H9 (cell line): ENCODE results near the gene ATP6V1D. TPM values are rescaled to one million over a fixed set of nuclear protein-coding genes. Genes with fewer than 3 reads are reported as not detected.
"Not testable (repeated sequence)": the region's sequence is repeated elsewhere in the genome, so short reads cannot be mapped to it uniquely, and the experiment has no call there.

ENCODE experiments used
- DNase-seq: peaks from one replicate; pipeline ENCODE4 v3.0.0-alpha.2; 2017
- H2AFZ ChIP-seq: one replicate; pipeline ENCODE4 v1.6.1; 2013; ENCODE audit warnings: mild to moderate bottlenecking, low read length, control low read depth, moderate library complexity
- H2AK5ac ChIP-seq: 2 replicates; pipeline ENCODE4 v1.6.1; 2013; ENCODE audit warnings: low read length, control low read depth, mixed read lengths; ENCODE audit not compliant: insufficient read length
- H2BK120ac ChIP-seq: one replicate; pipeline ENCODE4 v1.6.1; 2013; ENCODE audit warnings: low read depth, mild to moderate bottlenecking, low read length, control low read depth, inconsistent platforms; ENCODE audit not compliant: poor library complexity, severe bottlenecking
- H2BK12ac ChIP-seq: 2 replicates; pipeline ENCODE4 v1.6.1; 2013; ENCODE audit warnings: low read length, control low read depth, mixed read lengths, low read depth; ENCODE audit not compliant: insufficient read length
- H2BK15ac ChIP-seq: 2 replicates; pipeline ENCODE4 v1.6.1; 2013; ENCODE audit warnings: low read depth, low read length, control low read depth
- H2BK20ac ChIP-seq: one replicate; pipeline ENCODE4 v1.6.1; 2013; ENCODE audit warnings: low read depth, mild to moderate bottlenecking, low read length, control low read depth, inconsistent platforms; ENCODE audit not compliant: poor library complexity, severe bottlenecking
- H2BK5ac ChIP-seq: 2 replicates; pipeline ENCODE4 v1.6.1; 2013; ENCODE audit warnings: low read length, control low read depth, mixed read lengths; ENCODE audit not compliant: insufficient read length
- H3K14ac ChIP-seq: 2 replicates; pipeline ENCODE4 v1.6.1; 2013; ENCODE audit warnings: low read length, control low read depth; ENCODE audit not compliant: insufficient read depth
- H3K18ac ChIP-seq: 2 replicates; pipeline ENCODE4 v1.6.1; 2013; ENCODE audit warnings: low read depth, mild to moderate bottlenecking, mixed read lengths, low read length, control low read depth; ENCODE audit not compliant: insufficient read length
- H3K23ac ChIP-seq: 2 replicates; pipeline ENCODE4 v1.6.1; 2013; ENCODE audit warnings: low read length, control low read depth, mixed read lengths, low read depth; ENCODE audit not compliant: insufficient read length
- H3K23me2 ChIP-seq: 2 replicates; pipeline ENCODE4 v1.6.1; 2013; ENCODE audit warnings: low read depth, mild to moderate bottlenecking, mixed read lengths, low read length, control low read depth; ENCODE audit not compliant: insufficient read length, poor library complexity, severe bottlenecking
- H3K27ac ChIP-seq: 2 replicates; pipeline ENCODE4 v1.5.1; 2013; ENCODE audit warnings: low read length, control low read depth, mixed read lengths, low read depth; ENCODE audit not compliant: insufficient read length
- H3K27me3 ChIP-seq: 2 replicates; pipeline ENCODE4 v1.6.1; 2013; ENCODE audit warnings: low read length, control low read depth, inconsistent platforms; ENCODE audit not compliant: insufficient read depth
- H3K4ac ChIP-seq: 2 replicates; pipeline ENCODE4 v1.6.1; 2013; ENCODE audit warnings: low read depth, mild to moderate bottlenecking, control low read depth, inconsistent platforms, low read length, moderate library complexity
- H3K4me1 ChIP-seq: 2 replicates; pipeline ENCODE4 v1.6.1; 2013; ENCODE audit warnings: low read length, control low read depth, inconsistent platforms; ENCODE audit not compliant: insufficient read depth
- H3K4me2 ChIP-seq: 2 replicates; pipeline ENCODE4 v1.6.1; 2013; ENCODE audit warnings: low read length, control low read depth, mixed read lengths; ENCODE audit not compliant: insufficient read length, insufficient read depth
- H3K56ac ChIP-seq: 2 replicates; pipeline ENCODE4 v1.6.1; 2013; ENCODE audit warnings: low read depth, mild to moderate bottlenecking, mixed read lengths, low read length, control low read depth; ENCODE audit not compliant: insufficient read length
- H3K79me1 ChIP-seq: 2 replicates; pipeline ENCODE4 v1.6.1; 2013; ENCODE audit warnings: low read depth, mild to moderate bottlenecking, moderate library complexity, low read length, control low read depth, inconsistent platforms; ENCODE audit not compliant: insufficient read depth, poor library complexity, severe bottlenecking
- H3K79me2 ChIP-seq: 2 replicates; pipeline ENCODE4 v1.6.1; 2013; ENCODE audit warnings: low read length, control low read depth, inconsistent platforms; ENCODE audit not compliant: insufficient read depth
- H3K9ac ChIP-seq: 2 replicates; pipeline ENCODE4 v1.6.1; 2013; ENCODE audit warnings: low read length, control low read depth, mixed read lengths; ENCODE audit not compliant: insufficient read length; ENCODE audit errors: extremely low read depth
- H3K9me3 ChIP-seq: one replicate; pipeline ENCODE4 v1.6.1; 2013; ENCODE audit warnings: low read depth, low read length, inconsistent platforms; ENCODE audit not compliant: control insufficient read depth
- H3T11ph ChIP-seq: one replicate; pipeline ENCODE4 v1.6.1; 2013; ENCODE audit warnings: mild to moderate bottlenecking, low read length, control low read depth, inconsistent platforms
- H4K20me1 ChIP-seq: one replicate; pipeline ENCODE4 v1.6.1; 2013; ENCODE audit not compliant: control insufficient read depth, insufficient read length, insufficient read depth
- H4K5ac ChIP-seq: 2 replicates; pipeline ENCODE4 v1.6.1; 2013; ENCODE audit warnings: low read depth, mild to moderate bottlenecking, mixed read lengths, low read length, control low read depth; ENCODE audit not compliant: insufficient read length
- H4K8ac ChIP-seq: replicated peaks from 2 replicates; pipeline ENCODE4 v1.6.1; 2013; ENCODE audit warnings: low read length, control low read depth, mixed read lengths, low read depth; ENCODE audit not compliant: insufficient read length
- H4K91ac ChIP-seq: 2 replicates; pipeline ENCODE4 v1.6.1; 2013; ENCODE audit warnings: low read depth, mild to moderate bottlenecking, moderate library complexity, mixed read lengths, low read length, control low read depth; ENCODE audit not compliant: insufficient read length
- H3K27ac Mint-ChIP-seq, 3 experiments: 2 replicates in 2 of 3; 3 replicates in 1 of 3; pipeline ENCODE4 v1.8.0; 2020 to 2021; ENCODE audit warnings: mixed read lengths in 3 of 3, mild to moderate bottlenecking in 1 of 3, moderate library complexity in 1 of 3
- H3K27me3 Mint-ChIP-seq: 2 replicates; pipeline ENCODE4 v1.8.0; 2021; ENCODE audit warnings: low read depth, mild to moderate bottlenecking, moderate library complexity, mixed read lengths
- H3K36me3 Mint-ChIP-seq, 3 experiments: 2 replicates in 2 of 3; 3 replicates in 1 of 3; pipeline ENCODE4 v1.8.0; 2020 to 2021; ENCODE audit warnings: low read depth in 3 of 3, mixed read lengths in 3 of 3; ENCODE audit not compliant: insufficient read depth in 1 of 3
- H3K4me1 Mint-ChIP-seq, 2 experiments: 2 replicates each; pipeline ENCODE4 v1.8.0; 2020; ENCODE audit warnings: mixed read lengths in 2 of 2
- H3K4me3 Mint-ChIP-seq, 2 experiments: 2 replicates in 1 of 2; 3 replicates in 1 of 2; pipeline ENCODE4 v1.8.0; 2020 to 2021; ENCODE audit warnings: mild to moderate bottlenecking in 2 of 2, mixed read lengths in 2 of 2, moderate library complexity in 1 of 2
- H3K9me3 Mint-ChIP-seq, 2 experiments: 2 replicates in 1 of 2; 3 replicates in 1 of 2; pipeline ENCODE4 v1.8.0; 2020; ENCODE audit warnings: mild to moderate bottlenecking in 2 of 2, mixed read lengths in 2 of 2, moderate library complexity in 1 of 2
- WGBS: extraction: QIAGEN DNeasy Blood & Tissue Kit; methylation state at CpG from one replicate; pipeline ENCODE4 v1.1.7; 2013; ENCODE audit warnings: missing lambda C conversion rate, low lambda C conversion rate, mixed read lengths; ENCODE audit not compliant: insufficient read length; ENCODE audit errors: extremely low coverage; 5-methylcytosine and 5-hydroxymethylcytosine counted together
- total RNA-seq: library from RNA; stranded (reverse); gene quantifications from 2 replicates; pipeline ENCODE4 v1.2.1, GENCODE V29; 2021

ATP6V1D gene
- total RNA-seq, 1 experiment from 2014 or later, result 85.7 TPM

DNA sequence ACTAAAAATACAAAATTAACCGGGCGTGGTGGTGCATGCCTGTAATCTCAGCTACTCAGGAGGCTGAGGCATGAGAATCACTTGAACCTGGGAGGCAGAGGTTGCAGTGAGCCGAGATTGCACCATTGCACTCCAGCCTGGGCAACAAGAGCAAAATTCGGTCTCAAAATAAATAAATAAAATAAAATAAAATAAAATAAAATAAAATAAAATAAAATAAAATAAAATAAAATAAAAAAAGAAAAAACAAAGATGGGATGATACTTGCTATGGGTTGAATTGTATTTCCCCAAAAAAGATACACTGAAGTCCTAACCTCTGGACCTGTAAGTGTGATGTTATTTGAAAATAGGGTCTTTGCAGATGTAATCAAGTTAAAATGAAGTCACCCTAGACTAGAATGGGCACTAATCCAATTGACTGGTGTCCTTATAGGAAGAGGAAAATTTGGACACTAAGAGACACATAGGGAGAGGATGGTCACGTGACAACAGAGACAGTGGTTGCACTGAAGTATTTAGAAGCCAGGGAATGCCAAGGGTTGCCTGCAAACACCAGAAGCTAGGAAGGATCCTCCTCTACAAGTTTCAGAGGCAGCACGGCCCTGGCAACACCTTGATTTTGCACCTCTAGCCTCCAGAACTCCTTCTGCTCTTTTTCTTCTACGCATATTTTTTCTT lies 48.7 kb upstream of the ATP6V1D start:
- H2AK5ac ChIP-seq, H3K4me1 ChIP-seq, H2BK15ac ChIP-seq, H2BK20ac ChIP-seq, H3K18ac ChIP-seq, H3K4me2 ChIP-seq, H2BK120ac ChIP-seq, H4K5ac ChIP-seq, H3K4me3 Mint-ChIP-seq, H3K56ac ChIP-seq, H4K8ac ChIP-seq, H3K27me3 ChIP-seq, H3K9ac ChIP-seq, H2BK12ac ChIP-seq, H3K27ac ChIP-seq, H2BK5ac ChIP-seq, H3K79me2 ChIP-seq, H3K9me3 ChIP-seq, H3T11ph ChIP-seq, H3K27me3 Mint-ChIP-seq, H3K23ac ChIP-seq, DNase-seq, H3K4ac ChIP-seq, H3K36me3 Mint-ChIP-seq, H3K79me1 ChIP-seq, H3K27ac Mint-ChIP-seq, H3K9me3 Mint-ChIP-seq, H3K14ac ChIP-seq, H4K91ac ChIP-seq, H4K20me1 ChIP-seq, H2AFZ ChIP-seq, H3K23me2 ChIP-seq: not testable (repeated sequence)
- peaks cover 6 to 19% of the 10 kb centered on the region in 2 experiments for H3K4me1 Mint-ChIP-seq
- WGBS, result 100% methylated on average over 1 of the region's 7 CpGs
